Neural progenitor cell (in vitro differentiated cells): ENCODE data around the gene ADSS1. TPM values are rescaled to one million over a fixed set of nuclear protein-coding genes. Genes with fewer than 3 reads are reported as not detected.

Source experiments
- DNase-seq: peaks from one replicate; pipeline ENCODE4 v3.0.0-alpha.2; 2016; ENCODE audit warnings: low spot score
- H2AFZ ChIP-seq: fragments of 200-600 bp; sonication (generic); replicated peaks from 2 replicates; pipeline ENCODE4 v1.6.1; 2016; ENCODE audit warnings: antibody characterized with exemption
- H3F3A ChIP-seq: fragments of 200-600 bp; sonication (generic); 2 replicates; pipeline ENCODE4 v1.6.1; 2016; ENCODE audit warnings: antibody characterized with exemption, low read depth
- H3K27ac ChIP-seq: fragments of 200-600 bp; sonication (generic); 2 replicates; pipeline ENCODE4 v1.5.1; 2016; ENCODE audit warnings: mild to moderate bottlenecking
- H3K27me3 ChIP-seq: fragments of 200-600 bp; sonication (generic); 2 replicates; pipeline ENCODE4 v1.6.1; 2016; ENCODE audit warnings: mild to moderate bottlenecking, moderate library complexity
- H3K36me3 ChIP-seq: fragments of 200-600 bp; sonication (generic); 2 replicates; pipeline ENCODE4 v1.5.1; 2016
- H3K4me1 ChIP-seq: fragments of 200-600 bp; sonication (generic); 2 replicates; pipeline ENCODE4 v1.6.1; 2016; ENCODE audit warnings: mixed run types
- H3K4me2 ChIP-seq: fragments of 200-600 bp; sonication (generic); 2 replicates; pipeline ENCODE4 v1.6.1; 2016
- H3K4me3 ChIP-seq: fragments of 200-600 bp; sonication (generic); 2 replicates; pipeline ENCODE4 v1.5.1; 2016
- H3K79me2 ChIP-seq: fragments of 200-600 bp; sonication (generic); 2 replicates; pipeline ENCODE4 v1.6.1; 2016; ENCODE audit warnings: low read depth
- H3K9ac ChIP-seq: fragments of 200-600 bp; sonication (generic); 2 replicates; pipeline ENCODE4 v1.6.1; 2016
- H3K9me3 ChIP-seq: fragments of 200-600 bp; sonication (generic); 2 replicates; pipeline ENCODE4 v1.5.1; 2016; ENCODE audit warnings: low read depth
- H4K20me1 ChIP-seq: fragments of 200-600 bp; sonication (generic); 2 replicates; pipeline ENCODE4 v1.6.1; 2016; ENCODE audit warnings: low read depth
- H3K27ac Mint-ChIP-seq: 3 replicates; pipeline ENCODE4 v1.8.0; 2021; ENCODE audit warnings: mixed read lengths
- H3K27me3 Mint-ChIP-seq: 2 replicates; pipeline ENCODE4 v1.8.0; 2022; ENCODE audit warnings: low read depth, mild to moderate bottlenecking, inconsistent platforms, moderate library complexity, mixed read lengths; ENCODE audit not compliant: insufficient read depth
- H3K36me3 Mint-ChIP-seq: 3 replicates; pipeline ENCODE4 v1.8.0; 2021; ENCODE audit warnings: mixed read lengths
- H3K4me1 Mint-ChIP-seq: 3 replicates; pipeline ENCODE4 v1.8.0; 2021; ENCODE audit warnings: mixed read lengths
- H3K4me3 Mint-ChIP-seq: 3 replicates; pipeline ENCODE4 v1.8.0; 2021; ENCODE audit warnings: mild to moderate bottlenecking, moderate library complexity, mixed read lengths
- H3K9me3 Mint-ChIP-seq: 3 replicates; pipeline ENCODE4 v1.8.0; 2020; ENCODE audit warnings: mixed read lengths
- CTCF ChIP-seq: fragments of 200-600 bp; sonication (generic); IDR thresholded peaks from 2 replicates; pipeline ENCODE4 v1.5.1; 2017; ENCODE audit warnings: antibody characterized with exemption, mild to moderate bottlenecking
- EZH2 ChIP-seq: fragments of 200-600 bp; sonication (generic); IDR thresholded peaks from 2 replicates; pipeline ENCODE4 v1.6.1; 2017; ENCODE audit warnings: antibody characterized with exemption, mild to moderate bottlenecking, moderate library complexity
- EZH2phosphoT487 ChIP-seq: fragments of 200-600 bp; sonication (generic); IDR thresholded peaks from 2 replicates; pipeline ENCODE4 v1.6.1; 2017; ENCODE audit warnings: antibody characterized with exemption
- total RNA-seq: library from RNA; depleted of rRNA; stranded (reverse); fragments of >200 nt; gene quantifications from 2 replicates; pipeline ENCODE4 v1.2.3, GENCODE V29; 2015; ENCODE audit warnings: low replicate concordance

ADSS1 gene
- total RNA-seq, 1 donor from 2014 or later = 26.4 TPM

- peak overlapping the region; percentile 95 for H3K4me3 ChIP-seq
- no peaks in the 10 kb centered on the region for H3K36me3 ChIP-seq
- H3K27me3 ChIP-seq = peaks cover 34% of the 10 kb centered on the region
- peaks cover 63% of the 10 kb centered on the region for H4K20me1 ChIP-seq
- H3K79me2 ChIP-seq = peaks cover 36% of the 10 kb centered on the region
- Mint-ChIP-seq H3K27ac (peak overlapping the region; percentile 83), H3K9me3 (no peaks in the 10 kb centered on the region), H3K27me3 (peaks cover 18% of the 10 kb centered on the region), H3K36me3 (peaks cover 2% of the 10 kb centered on the region), H3K4me3 (peak overlapping the region; percentile 95), H3K4me1 (peaks cover 36% of the 10 kb centered on the region)
- TF ChIP-seq CTCF = no peak
- TF ChIP-seq EZH2 = no peak
- TF ChIP-seq EZH2phosphoT487 = no peak
- no peak overlapping the region for H3K27ac ChIP-seq
- H3K4me2 ChIP-seq = peak overlapping the region; percentile 100
- H3K9ac ChIP-seq = peak overlapping the region; percentile 60
- H3F3A ChIP-seq = peaks cover 29% of the 10 kb centered on the region
- H3K4me1 ChIP-seq = peaks cover 24% of the 10 kb centered on the region
- DNase-seq = peak; percentile 78
- H2AFZ ChIP-seq = no peak overlapping the region
- no peaks in the 10 kb centered on the region for H3K9me3 ChIP-seq
Observed at GRCh38 chr14:104794099-104794498, 70.1 kb downstream of the ADSS1 start.

- Mint-ChIP-seq H3K27ac (peak overlapping the region; percentile 74), H3K4me1 (peaks cover 41% of the 10 kb centered on the region), H3K4me3 (peak overlapping the region; percentile 95), H3K36me3 (peaks cover 2% of the 10 kb centered on the region), H3K9me3 (no peaks in the 10 kb centered on the region), H3K27me3 (peaks cover 23% of the 10 kb centered on the region)
- H3K4me3 ChIP-seq = peak overlapping the region; percentile 95
- H3K4me1 ChIP-seq = peaks cover 24% of the 10 kb centered on the region
- DNase-seq = peak; percentile 66
- H2AFZ ChIP-seq = no peak overlapping the region
- H3K9ac ChIP-seq = peak overlapping the region; percentile 60
- H3K9me3 ChIP-seq = no peaks in the 10 kb centered on the region
- no peak for TF ChIP-seq EZH2
- TF ChIP-seq CTCF = no peak
- no peak for TF ChIP-seq EZH2phosphoT487
- H3K79me2 ChIP-seq = peaks cover 36% of the 10 kb centered on the region
- no peaks in the 10 kb centered on the region for H3K36me3 ChIP-seq
- H3K4me2 ChIP-seq = peak overlapping the region; percentile 100
- H3K27ac ChIP-seq = no peak overlapping the region
- peaks cover 34% of the 10 kb centered on the region for H3F3A ChIP-seq
- H3K27me3 ChIP-seq = peaks cover 39% of the 10 kb centered on the region
- H4K20me1 ChIP-seq = peaks cover 59% of the 10 kb centered on the region
Observed at GRCh38 chr14:104794631-104794992, 70.6 kb downstream of the ADSS1 start.

- Mint-ChIP-seq H3K4me3 (peak within 1 kb of the TSS; percentile 95), H3K27ac (no peak within 1 kb of the TSS), H3K27me3 (peaks cover 26% of the 10 kb centered on the region), H3K36me3 (peaks cover 2% of the 10 kb centered on the region), H3K4me1 (peaks cover 45% of the 10 kb centered on the region), H3K9me3 (peaks cover 2% of the 10 kb centered on the region)
- Histone ChIP-seq H3K9me3 (no peaks in the 10 kb centered on the region), H3K36me3 (no peaks in the 10 kb centered on the region), H4K20me1 (peaks cover 58% of the 10 kb centered on the region), H3K79me2 (peaks cover 36% of the 10 kb centered on the region), H3K4me2 (peak within 1 kb of the TSS; percentile 100), H2AFZ (no peak within 1 kb of the TSS), H3K27ac (no peak within 1 kb of the TSS), H3K27me3 (peaks cover 45% of the 10 kb centered on the region), H3K4me1 (peaks cover 24% of the 10 kb centered on the region), H3F3A (peaks cover 40% of the 10 kb centered on the region), H3K4me3 (peak within 1 kb of the TSS; percentile 95), H3K9ac (peak within 1 kb of the TSS; percentile 60)
- TF ChIP-seq EZH2 = peak; percentile 9
- no peak for TF ChIP-seq EZH2phosphoT487
- DNase-seq = peak; percentile 77
Observed at GRCh38 chr14:104794993-104795780, 71.2 kb downstream of the ADSS1 start, which contains the start of gene AKT1. AKT1 (minus strand) TSS chr14:104795748; CDS start chr14:104792643, 3,105 bp downstream.
